HG03460 (cell line): ENCODE results near the gene PHACTR1.

Experiments
- ATAC-seq: cut with Tn5 transposase; IDR thresholded peaks from one replicate; pipeline ENCODE4 v1.9.1; 2021; ENCODE audit not compliant: unreplicated experiment

Gene PHACTR1

DNA sequence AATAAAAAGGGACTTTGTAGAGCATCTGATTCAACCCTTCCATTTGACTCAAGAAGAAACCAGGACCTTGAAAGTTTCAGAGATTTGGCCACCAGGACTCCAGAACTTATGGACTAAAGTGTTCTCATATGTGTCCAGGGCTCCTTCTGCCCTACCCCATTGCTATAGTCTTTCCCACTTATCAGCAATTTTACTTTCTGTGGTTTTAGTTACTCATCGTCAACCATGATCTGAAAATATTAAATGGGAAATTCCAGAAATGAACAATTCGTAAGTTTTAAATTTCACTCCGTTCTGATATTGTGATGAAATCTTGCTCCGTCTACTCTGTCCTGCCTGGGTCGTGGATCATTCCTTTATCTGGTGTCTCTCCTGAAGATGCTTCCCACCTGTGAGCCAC is 259.8 kb downstream of the PHACTR1 start:
- no peak for ATAC-seq

DNA sequence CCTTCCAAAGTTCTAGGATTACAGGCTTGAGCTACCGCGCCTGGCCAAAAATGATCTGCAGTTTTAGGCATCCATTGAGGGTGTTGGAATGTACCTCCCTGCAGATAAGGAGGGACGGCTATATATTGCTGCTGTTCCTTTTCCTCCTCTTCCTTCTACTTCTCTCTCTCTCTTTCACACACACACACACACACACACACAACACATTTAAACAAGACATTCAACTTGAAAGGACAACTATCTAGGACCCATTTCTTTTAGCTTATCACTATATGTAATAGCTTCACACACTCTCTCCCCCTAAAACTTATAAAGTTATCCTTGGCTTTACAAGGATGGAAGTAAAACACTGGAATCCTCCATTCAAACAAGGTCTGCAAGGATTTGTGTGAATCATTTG is 260.6 kb downstream of the PHACTR1 start:
- ATAC-seq: no peak

DNA sequence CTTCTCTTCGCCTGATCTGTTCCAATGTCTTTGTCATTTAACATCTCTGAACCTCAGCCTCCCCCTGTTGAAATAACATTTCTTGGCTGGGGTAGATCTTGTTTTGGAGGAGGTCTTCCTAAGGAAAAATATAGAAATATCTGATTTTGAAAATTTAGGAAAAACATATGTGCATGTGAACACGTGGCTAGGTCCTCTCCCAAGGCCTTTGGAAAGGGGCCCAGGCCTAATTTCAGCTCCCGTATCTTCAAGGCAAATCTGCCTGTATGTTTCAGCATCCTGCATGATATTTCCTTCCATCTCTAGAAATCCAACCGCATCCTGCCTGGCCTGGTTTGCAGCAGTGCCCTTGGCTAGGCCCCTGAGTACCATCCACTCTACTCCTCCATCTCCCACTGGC is 261.2 kb downstream of the PHACTR1 start:
- ATAC-seq: no peak

DNA sequence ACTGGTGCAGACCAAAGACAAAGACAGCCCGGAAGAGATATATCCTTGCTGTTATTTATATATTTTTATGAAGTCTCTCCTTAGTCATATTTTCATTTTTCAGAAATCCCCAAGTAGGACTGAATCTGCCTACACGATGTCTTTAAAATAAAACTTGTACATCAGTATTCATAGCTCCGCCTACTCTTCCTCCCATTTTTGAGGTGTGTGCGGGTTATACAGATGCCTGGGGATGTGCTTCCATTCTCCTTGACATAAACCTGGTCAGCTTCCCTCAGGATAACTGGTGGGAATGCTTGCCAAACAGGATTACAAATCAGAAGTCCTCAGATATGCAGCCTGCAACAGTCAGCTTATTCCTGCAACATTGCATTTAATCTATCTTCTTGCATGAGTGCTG is 264.2 kb downstream of the PHACTR1 start:
- ATAC-seq: no peak

DNA sequence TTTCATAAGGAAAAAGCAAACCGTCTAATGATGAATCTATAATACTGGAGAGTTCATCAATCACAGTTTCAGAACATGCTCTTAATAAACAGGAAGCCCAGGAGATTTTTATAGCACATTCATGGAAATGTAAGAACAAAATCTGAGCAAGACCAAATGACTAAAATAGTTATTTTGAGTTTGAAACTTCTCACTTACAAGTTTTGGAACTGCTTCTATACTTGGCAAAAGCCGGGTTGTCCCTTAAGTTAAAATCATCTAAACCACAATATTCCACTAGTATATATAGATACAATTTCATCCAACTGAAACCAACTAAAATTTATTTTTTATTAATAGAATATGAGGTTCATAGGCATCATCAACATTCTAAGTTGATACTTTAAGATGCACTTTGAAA is 268.2 kb downstream of the PHACTR1 start:
- ATAC-seq: no peak

DNA sequence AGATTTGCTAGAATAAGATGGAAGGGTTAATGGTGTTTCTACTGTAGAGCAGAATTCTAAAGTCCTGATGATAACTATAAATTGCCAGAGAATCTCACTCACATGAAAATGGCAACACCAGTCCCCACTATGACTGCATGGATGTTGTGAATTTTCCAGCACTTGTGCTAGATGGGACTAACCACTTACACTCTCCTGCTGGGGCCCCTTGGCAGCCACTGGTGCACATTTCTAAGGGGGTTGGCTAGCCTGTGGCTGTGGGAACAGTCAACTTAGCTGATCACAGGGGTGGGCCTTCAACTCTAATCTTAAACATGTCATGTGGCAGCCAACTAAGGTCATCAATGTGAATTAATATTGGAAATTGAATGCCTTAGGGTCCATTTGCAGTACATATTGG is 271.2 kb downstream of the PHACTR1 start:
- no peak for ATAC-seq

DNA sequence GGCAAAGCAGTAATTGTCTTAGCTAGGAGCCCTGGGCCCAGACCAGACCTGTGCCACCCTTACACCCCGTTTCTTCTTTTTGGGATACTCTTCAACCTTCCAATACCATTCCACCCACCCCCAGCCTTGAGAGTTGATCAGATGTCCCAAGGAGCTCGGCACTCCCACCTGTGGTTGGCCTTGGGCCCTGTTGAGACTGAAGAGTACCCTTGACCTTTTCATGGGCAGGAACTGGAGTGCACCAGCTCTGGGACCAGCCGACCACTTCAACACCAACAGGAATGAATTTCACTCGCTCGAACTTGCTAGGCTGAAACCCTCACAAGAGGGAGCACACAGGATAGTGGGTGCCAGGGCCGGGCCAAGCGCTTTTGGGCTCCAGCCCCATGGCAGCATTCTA is 273.6 kb downstream of the PHACTR1 start:
- no peak for ATAC-seq

DNA sequence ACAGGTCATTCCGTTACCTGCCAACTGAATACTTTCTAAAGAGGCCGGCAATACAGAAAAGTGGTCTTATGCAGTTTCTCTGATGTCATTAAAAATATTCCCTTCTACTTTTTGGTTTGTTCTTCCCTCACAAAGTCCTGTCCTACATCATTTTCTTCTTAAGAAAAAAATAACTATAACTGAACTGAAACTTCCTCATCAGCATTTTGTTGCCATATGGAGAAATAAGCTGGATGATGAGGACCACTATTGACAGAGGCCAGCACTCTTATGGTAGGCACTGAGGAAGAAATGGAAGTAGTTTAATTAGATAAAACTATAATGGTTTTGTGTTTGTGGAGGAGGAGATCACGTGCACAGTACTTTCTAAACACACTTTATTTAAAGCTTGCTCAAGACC is 274.9 kb downstream of the PHACTR1 start:
- ATAC-seq: no peak

DNA sequence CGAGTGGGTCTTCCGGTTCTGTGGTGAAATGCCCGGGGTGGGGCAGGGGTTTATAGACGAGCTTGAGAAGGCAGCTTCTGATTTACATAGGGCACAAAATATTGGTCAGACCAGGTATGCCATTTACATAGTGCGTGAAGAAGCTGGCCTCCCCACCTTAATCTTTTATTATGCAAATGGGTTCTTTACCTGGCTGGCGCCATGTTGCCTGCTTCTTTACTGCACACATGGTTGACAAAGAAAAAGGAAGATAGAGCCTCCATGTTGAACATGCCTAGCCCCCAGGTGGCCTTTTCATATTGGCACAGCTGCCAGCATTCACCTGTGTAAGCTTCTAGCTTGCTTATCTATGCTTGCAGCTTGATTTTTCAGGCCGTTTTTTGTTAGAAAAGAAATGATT is 276.2 kb downstream of the PHACTR1 start:
- ATAC-seq: no peak

DNA sequence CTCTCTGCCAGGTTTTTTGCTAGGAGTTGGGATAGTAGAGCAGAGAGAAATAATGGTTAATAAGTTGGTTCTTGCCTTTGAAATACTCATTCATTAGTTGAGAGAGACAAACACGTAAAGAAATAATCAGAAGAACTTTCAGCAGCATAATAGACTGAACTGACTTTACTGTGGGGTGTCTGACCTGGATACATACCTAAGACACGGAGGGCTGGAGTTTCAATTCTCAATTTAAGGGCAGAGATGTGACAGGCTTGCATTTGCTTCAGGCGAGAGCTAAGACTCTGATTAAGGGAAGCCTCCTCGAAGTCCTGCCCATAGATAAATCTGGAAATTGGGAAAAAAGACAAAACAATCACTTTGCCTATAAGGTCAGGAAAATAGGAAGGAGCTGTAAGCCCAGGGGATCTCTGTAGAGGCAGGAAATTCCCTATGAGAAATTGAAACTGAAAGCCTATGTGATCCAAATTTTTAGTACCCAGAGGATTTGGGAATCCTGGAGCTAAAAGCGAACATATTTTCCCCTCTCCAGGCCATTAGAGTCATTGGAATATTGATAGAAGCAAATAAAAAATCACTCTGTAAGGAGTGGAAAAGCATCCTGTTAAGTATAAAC is 276.8 kb downstream of the PHACTR1 start:
- ATAC-seq: no peak

DNA sequence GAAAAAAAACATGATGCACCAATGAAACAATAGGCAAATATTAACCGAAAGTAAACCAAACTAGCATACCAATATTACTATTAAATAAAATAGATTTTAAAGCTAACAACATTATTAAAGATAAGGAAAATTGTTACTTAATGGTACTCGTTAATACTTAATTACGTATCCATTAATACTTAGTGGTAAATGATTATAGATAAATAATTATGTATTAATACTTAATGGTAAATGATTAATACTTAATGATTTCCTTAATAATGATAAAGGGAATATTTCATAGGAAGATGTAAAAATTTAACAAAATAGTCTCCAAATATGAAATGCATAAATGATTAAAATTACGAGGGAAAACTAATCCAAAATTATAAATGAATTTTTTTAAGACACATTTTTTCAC is 278.9 kb downstream of the PHACTR1 start:
- no peak for ATAC-seq

DNA sequence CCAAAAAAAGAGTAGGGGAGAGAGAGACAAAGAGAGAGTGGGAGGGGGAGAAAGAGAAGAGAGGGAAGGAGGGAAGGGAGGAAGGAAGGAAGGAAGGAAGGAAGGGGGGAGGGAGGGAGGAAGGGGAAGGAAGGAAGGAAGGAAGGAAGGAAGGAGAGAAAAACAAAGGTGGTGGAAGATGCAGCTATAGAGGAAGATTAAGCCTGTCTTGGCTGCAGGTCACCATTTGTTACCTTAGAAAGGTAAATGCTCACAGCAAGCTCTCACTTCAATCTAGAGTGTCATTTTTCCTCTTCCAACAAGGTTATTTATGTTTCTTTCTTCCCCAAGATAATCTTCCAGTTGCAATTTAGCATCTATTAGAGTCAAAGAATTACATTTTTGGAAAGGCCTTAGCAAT is 284.0 kb downstream of the PHACTR1 start:
- ATAC-seq: no peak

DNA sequence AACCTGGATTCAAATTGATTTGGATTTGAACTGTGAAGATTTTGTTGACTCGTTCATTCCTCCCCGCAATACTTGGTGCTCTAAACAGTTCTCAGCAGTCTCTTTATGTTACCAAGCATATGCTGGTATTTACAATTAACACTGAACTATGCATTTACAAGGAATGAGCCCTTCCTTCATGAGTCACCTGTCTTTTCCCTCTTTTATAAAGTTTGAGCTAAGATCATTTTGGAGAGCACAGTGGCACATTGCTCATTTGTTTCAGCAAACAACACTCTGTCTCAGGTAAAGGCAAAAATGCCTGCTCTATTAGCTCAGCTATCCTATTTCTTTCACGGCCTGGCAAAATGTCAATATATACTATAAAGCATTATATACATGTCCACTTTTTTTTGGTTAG is 285.4 kb downstream of the PHACTR1 start:
- no peak for ATAC-seq

DNA sequence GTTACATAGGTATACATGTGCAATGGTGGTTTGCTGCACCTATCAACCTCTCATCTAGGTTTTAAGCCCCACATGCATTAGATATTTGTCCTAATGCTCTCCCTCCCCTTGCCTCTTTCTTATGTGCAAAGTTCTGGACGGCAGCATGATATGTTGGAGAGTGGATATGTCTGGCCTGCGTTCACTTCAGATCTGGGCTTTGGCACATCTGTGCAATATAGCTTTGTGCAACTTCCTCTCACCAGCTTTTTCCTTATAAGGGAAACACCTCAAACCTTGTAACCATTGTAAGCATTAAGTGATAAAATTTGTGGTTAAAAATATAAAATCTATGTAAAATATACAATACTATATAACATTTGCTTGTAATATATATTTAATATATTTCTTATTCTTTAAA is 288.0 kb downstream of the PHACTR1 start:
- no peak for ATAC-seq

DNA sequence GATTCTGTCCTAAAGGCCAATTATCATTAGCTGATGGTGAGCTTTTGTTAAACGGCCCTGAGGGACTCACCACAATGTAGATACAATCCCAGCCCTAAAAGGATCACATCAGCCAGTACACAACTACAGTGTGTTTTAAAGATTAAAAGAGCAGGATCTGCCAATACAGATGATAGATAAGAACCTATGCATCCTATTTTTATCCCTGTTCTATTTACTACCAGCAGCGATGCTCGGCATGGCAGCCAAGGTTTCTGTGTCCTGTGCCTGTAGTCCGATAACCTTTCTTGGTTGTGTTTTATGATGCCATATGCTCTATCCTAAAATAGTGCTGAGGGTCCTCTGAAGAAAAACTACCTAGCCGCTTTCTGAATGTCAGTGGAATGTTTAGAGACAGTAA is 289.4 kb downstream of the PHACTR1 start:
- ATAC-seq: no peak

DNA sequence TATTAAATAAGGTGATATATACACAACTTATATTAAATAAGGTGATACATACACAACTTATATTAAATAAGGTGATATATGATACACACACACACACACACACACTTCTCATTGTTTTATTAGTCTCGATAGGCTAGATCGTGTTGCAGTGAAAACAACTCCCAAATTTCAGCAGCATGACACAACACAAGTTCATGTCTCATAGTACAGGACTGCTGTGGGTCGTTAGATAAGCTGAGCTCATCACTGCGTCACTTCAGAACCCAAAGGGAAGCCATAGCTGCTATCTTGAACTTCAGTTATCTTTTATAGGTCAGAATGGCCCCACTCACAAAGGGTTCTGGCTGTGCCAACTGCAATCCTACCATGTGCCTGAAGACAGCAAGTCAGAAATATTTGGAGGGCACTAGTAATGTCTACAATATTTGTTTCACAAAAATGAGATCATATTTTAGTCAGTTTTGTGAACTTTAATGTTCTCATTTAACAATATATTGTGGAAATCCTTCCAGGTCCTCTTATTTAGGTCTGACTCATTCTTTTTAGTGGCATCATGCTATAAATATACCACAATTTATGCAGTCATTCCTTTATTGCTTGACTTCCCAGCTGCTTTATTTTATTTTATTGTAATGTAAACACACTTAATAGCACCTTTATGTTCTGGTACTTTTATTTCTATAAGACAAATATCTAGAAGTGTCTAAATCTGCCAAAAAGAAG is 290.2 kb downstream of the PHACTR1 start:
- no peak for ATAC-seq

DNA sequence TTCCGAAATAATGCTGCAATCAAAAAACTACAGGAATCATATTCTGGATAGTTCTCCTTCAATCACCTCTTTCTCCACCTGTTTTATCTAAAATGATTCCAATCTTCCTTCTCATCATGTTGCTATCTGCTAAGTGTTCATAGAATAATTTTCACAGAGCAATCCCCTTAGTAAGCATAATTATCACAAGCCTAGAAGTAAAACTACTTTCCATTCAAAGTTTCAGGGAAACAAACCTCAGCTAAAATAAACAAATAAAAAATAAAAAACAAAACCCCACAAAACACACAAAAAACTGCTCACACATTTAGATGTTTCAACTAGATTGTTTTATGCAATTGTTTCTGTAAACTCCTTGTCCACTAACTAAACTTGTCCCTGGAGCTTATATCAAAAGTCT is 291.2 kb downstream of the PHACTR1 start:
- no peak for ATAC-seq

DNA sequence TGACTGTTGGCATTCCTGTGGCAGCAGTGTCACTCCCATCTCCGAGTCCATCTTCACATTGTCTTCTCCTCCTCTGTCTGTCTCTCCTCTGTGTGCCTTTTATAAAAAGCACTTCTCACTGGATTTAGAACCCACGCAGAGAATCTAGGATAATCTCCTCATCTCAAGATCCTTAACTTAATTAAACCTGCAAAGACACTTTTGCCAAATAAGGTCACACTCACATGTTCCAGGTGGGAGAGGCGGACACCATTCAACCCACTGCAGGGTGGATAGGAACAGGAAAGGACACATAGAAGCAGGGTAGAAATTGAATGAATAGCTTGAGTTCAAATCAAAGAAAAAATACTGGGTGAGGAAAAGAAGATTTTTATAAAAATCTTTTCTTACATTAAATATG is 292.5 kb downstream of the PHACTR1 start:
- no peak for ATAC-seq

DNA sequence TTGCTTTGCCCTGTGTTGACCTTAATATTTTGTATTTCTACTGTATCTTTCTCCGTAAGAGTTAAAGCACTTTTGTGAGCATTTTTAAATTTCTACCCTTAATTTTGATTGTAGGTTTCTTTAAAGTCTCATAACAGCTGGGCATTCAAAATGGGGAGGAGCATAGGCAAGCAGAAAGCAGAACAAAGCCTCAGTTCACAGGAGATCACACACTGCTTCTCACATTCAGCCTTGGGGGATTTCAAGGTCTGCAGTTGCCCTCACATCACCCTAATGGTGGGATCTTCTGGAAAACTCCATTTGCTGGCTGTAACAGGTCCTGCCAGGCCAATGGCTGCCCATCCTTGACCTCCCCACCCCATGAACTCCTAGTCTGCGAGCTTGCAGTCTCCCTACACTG is 292.9 kb downstream of the PHACTR1 start:
- ATAC-seq: no peak

DNA sequence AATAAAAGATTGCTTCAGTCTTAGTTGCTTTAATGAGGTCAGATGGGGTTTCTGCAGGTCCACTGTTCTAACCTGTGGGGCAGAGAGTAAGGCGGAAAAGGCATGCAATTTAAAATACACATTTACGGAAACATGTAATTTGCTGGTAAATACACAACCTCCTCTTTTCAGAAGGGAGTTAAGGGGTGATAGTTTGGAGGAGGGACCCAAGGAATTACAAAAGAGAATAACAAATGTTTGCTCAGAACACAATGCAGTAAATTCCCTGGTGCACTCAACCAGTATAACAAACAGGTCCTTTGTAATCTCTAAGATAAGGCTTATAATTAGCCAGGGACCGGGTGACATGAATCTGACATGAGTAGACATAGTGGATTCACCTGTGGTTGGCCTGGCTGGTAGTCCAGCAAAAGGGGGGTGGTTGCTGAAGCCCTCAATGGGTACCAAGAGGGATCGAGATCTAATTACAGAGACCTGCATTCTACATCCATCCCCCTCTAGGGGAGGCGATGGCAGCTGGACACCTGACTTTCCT is 295.1 kb downstream of the PHACTR1 start:
- ATAC-seq: no peak

DNA sequence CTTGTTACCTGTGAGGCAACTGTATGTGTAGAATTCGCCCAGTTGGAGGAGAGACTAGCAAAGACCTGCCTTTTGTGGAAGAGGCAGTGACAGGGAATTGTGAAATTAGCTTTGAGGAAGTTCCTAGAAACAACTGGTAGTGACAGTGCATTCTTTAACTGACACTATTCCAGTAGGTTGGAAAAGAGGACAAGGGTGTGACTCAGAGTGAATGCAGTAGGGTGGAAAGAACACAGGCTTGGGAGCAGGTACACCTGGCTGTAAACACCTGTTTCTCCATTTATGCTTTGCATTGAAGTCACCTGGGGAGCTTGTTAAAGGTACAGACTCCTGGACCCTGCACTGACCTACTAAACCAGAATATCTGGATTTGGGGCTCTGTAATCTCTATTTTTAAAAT is 295.7 kb downstream of the PHACTR1 start:
- no peak for ATAC-seq

DNA sequence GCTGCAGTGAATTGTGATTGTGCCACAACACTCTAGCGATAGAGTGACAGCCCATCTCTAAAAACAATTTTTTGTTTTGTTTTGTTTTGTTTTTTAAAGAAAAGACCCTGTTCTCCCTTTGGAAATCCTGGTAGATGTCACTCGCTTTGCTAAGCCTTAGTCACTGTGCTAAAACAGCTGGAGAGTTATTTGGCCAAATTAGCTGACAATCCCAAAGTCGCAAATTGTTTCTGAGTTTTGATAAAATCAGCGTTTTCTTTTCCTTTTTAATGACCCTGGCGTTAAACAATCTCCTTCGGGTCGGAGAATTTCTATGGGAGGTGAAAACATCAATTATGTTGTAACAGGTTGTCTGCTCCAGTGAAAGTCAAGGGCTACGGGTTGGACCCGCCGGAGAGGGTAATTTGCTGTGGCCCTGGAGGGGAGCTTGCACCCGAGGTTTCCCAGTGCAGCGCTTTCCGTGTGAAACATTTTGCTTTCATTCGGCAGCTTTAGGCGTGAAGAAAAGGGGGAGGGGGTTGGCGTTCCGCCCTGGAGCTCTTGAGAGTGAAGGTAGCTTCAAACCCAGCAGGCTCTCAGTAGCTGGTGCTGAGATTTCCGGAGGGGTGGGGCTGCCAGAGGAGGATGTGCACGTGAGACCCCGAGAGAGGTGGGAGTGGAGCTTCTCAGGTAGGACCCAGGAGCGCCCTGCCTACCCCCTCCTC is 296.6 kb downstream of the PHACTR1 start:
- ATAC-seq: no peak
